Left lung (tissue), 10 donors: ENCODE data around the gene RASAL2. TPM values are rescaled to one million over a fixed set of nuclear protein-coding genes. Genes with fewer than 3 reads are reported as not detected.

Source experiments
- ATAC-seq: fragments of 200-7000 bp; cut with Tn5 transposase; one replicate; pipeline ENCODE4 v1.9.1; 2020; ENCODE audit warnings: moderate library complexity
- DNase-seq, 4 donors: peaks; one replicate each; pipeline ENCODE4 v3.0.0-alpha.2; 2013 to 2020
- H3K27ac ChIP-seq, 2 donors: fragments of 200-600 bp; sonication (generic) in 1 of 2; one replicate each; pipeline versions ENCODE4 v1.5.0 to v1.8.0; 2020 to 2021
- H3K27me3 ChIP-seq, 2 donors: fragments of 200-600 bp; sonication (generic) in 1 of 2; one replicate each; pipeline versions ENCODE4 v1.5.0 to v1.8.0; 2020 to 2021
- H3K36me3 ChIP-seq, 2 donors: fragments of 200-600 bp; sonication (generic) in 1 of 2; one replicate each; pipeline versions ENCODE4 v1.5.0 to v1.8.0; 2020 to 2021
- H3K4me1 ChIP-seq, 2 donors: fragments of 200-600 bp; one replicate each; pipeline ENCODE4 v1.8.0; 2021
- H3K4me3 ChIP-seq, 2 donors: fragments of 200-600 bp; sonication (generic) in 1 of 2; one replicate each; pipeline versions ENCODE4 v1.5.0 to v1.8.0; 2020 to 2021; ENCODE audit warnings: mild to moderate bottlenecking in 1 of 2
- H3K9me3 ChIP-seq, 2 donors: fragments of 200-600 bp; sonication (generic) in 1 of 2; one replicate each; pipeline versions ENCODE4 v1.5.0 to v1.8.0; 2020 to 2021
- intact Hi-C, 2 donors: fragments of 100-400 bp; cut with DNase I; formaldehyde crosslinking; loops; one replicate each; pipeline versions ENCODE4 v1.11.2 to v1.14.2; 2022
- polyA plus RNA-seq, 6 donors: library from polyadenylated mRNA; unstranded; fragments of 120-200 nt; gene quantifications; one replicate each; pipeline ENCODE4 v1.2.1, GENCODE V29; 2013; ENCODE audit not compliant: insufficient read length in 6 of 6
- total RNA-seq, 2 donors: library from RNA; stranded (reverse); fragmentation: NEBNext Ultra II Directional; extraction: Animal tissue kit (Norgen Biotek cat#: 25700); gene quantifications; one replicate each; pipeline ENCODE4 v1.2.1, GENCODE V29; 2021
- TF ChIP-seq, protein P1 (sequence below), 2 donors: fragments of 200-600 bp; sonication (generic) in 1 of 2; IDR thresholded peaks; one replicate each; pipeline versions ENCODE4 v1.5.0 to v1.8.0; 2021; ENCODE audit warnings: antibody characterized with exemption in 2 of 2
- donor health status: DM: no; HTN: yes; CAD: no.
- donor health status: DM: no; HTN: no; CAD: no.

The RASAL2 gene
- total and polyA plus RNA-seq, 8 donors = 26.4 to 35.6 (median 29.5) TPM

DNA sequence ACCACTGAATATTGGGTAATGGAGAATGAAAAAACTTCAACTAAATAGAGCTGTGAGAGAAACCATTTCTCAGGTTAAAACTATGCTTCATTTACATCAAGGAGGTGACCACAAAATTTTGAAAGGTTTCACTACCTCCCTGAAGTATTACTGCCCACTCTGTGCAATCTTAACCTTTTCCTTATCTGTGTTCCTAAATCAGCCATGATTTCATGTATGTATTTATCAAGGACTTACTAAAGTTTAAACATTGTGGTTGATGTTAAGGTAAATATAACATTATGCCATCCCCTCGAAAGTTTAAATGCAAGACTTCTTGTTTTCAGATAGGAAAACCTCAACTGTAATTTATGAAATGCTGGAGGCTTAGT, 318.5 kb downstream of the RASAL2 start:
- Histone ChIP-seq H3K36me3 (no peaks in the 10 kb centered on the region), H3K4me3 (no peak overlapping the region), H3K27ac (no peak overlapping the region), H3K9me3 (no peaks in the 10 kb centered on the region), H3K27me3 (no peaks in the 10 kb centered on the region), H3K4me1 (no peaks in the 10 kb centered on the region)
- TF ChIP-seq, protein P1, sequence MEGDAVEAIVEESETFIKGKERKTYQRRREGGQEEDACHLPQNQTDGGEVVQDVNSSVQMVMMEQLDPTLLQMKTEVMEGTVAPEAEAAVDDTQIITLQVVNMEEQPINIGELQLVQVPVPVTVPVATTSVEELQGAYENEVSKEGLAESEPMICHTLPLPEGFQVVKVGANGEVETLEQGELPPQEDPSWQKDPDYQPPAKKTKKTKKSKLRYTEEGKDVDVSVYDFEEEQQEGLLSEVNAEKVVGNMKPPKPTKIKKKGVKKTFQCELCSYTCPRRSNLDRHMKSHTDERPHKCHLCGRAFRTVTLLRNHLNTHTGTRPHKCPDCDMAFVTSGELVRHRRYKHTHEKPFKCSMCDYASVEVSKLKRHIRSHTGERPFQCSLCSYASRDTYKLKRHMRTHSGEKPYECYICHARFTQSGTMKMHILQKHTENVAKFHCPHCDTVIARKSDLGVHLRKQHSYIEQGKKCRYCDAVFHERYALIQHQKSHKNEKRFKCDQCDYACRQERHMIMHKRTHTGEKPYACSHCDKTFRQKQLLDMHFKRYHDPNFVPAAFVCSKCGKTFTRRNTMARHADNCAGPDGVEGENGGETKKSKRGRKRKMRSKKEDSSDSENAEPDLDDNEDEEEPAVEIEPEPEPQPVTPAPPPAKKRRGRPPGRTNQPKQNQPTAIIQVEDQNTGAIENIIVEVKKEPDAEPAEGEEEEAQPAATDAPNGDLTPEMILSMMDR (IDR thresholded peaks at IDR 0.05) = no peak
- ATAC-seq (no peak), DNase-seq (no peak)
- intact Hi-C loops = no loop called here

DNA sequence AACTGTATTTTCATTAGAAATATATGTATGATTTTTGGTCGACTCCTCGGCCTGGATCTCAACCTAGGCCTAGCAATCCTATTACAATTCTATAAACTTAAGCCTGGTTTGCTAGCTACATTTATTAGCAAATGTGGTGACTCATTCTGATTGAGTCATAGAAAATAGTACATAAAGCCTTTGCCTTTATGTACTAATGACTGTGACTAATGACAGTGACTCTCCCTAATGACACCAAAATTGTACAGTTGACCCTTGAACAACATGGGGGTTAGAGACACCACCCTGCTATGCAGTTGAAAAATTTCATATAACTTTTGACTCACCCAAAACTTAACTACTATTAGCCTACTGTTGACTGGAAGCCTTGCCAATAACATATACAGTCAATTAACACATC, 324.0 kb downstream of the RASAL2 start:
- Histone ChIP-seq H3K36me3 (no peaks in the 10 kb centered on the region), H3K27ac (no peak overlapping the region), H3K27me3 (no peaks in the 10 kb centered on the region), H3K9me3 (no peaks in the 10 kb centered on the region), H3K4me3 (no peak overlapping the region), H3K4me1 (no peaks in the 10 kb centered on the region)
- peak; percentile 34 for ATAC-seq
- intact Hi-C loops = no loop called here
- TF ChIP-seq, protein P1 (IDR thresholded peaks at IDR 0.05) = no peak
- DNase-seq = no peak

DNA sequence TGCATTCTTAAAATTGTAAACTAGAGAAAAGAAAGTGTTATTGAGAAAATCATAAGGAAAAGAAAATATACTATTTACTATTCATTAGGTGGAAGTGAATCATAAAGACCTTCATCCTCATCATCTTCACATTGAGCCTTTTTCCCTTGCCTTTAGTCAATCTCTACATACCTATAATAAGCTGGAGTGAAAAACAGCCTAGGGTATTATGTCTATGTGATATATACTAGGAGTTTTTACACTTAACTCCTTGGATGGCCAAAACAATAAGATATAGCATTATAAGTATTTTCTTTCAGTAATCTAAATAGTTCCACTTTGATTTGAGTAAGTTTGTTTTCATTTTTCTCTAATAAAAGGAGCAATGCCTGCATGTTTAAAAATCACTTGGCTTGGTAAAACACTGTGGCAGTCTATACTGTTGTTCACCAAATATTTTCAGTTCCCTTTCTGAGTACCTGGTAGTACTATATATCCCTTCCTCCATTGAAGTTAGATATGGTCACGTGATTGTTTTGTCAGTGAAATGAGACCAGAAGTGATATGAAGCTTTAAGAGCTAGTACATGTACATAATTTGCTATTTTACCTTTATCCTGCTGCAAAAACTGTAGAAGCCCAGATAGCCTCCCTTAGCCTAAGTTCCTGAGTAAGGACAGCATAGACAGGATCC, 324.5 kb downstream of the RASAL2 start:
- no peaks in the 10 kb centered on the region for H3K36me3 ChIP-seq
- no peaks in the 10 kb centered on the region for H3K4me1 ChIP-seq
- no peaks in the 10 kb centered on the region for H3K27me3 ChIP-seq
- TF ChIP-seq, protein P1 (IDR thresholded peaks at IDR 0.05) = no peak
- H3K9me3 ChIP-seq = no peaks in the 10 kb centered on the region
- H3K27ac ChIP-seq = no peak overlapping the region
- DNase-seq (no peak), ATAC-seq (no peak)
- no peak overlapping the region for H3K4me3 ChIP-seq
- intact Hi-C loops = no loop called here

DNA sequence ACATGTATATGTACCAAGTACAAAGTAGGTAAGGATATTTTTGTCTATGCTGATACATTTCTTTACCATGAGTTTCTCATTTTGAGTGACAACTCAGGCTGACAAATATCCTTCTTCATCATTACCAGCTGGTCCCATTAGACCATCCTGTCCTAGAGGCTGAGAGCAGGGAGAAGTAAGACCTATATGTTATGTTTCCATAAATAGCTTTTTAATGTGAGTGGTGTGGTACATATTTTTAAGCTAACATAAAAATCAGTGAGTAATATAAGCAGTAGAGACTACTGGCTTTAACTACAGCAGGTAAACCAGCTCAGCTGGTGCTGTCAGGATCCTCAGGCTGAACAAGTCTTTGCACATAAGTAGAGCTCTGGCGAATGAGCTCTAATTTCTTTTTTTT, 340.5 kb downstream of the RASAL2 start:
- Histone ChIP-seq H3K27me3 (no peaks in the 10 kb centered on the region), H3K36me3 (no peaks in the 10 kb centered on the region), H3K4me3 (no peak overlapping the region), H3K4me1 (no peaks in the 10 kb centered on the region), H3K27ac (no peak overlapping the region), H3K9me3 (no peaks in the 10 kb centered on the region)
- TF ChIP-seq, protein P1 (IDR thresholded peaks at IDR 0.05) = no peak
- no peak for ATAC-seq
- intact Hi-C loops = no loop called here
- no peak for DNase-seq

DNA sequence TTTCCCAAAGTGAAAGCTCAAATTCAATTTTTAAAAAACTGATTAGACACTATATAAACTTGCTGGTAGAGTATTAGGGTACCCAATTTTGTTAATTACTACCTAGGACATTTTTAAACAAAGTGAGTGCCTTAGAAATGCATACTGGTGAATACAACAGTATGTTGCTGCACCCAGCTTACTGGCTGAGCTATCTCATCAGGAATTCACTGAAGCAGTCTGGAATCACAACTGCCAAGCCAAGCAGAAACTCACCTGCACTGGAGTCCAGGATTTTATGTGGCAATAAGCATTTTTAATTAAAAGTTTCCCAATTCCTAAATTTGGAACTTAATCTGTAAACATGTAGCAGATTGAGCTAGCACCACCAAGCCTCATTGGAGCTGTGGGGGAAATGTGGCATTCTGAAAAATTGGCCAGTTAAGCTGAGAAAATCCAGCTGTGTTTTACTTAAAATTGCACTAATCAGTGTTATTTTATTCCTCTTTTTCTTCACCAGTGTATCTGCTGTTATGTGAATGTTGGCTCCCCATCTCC, 341.1 kb downstream of the RASAL2 start:
- ATAC-seq (peak; percentile 29), DNase-seq (no peak)
- Histone ChIP-seq H3K4me1 (no peaks in the 10 kb centered on the region), H3K27ac (no peak overlapping the region), H3K36me3 (no peaks in the 10 kb centered on the region), H3K9me3 (no peaks in the 10 kb centered on the region), H3K4me3 (no peak overlapping the region), H3K27me3 (no peaks in the 10 kb centered on the region)
- TF ChIP-seq, protein P1 (IDR thresholded peaks at IDR 0.05) = no peak
- intact Hi-C loops = no loop called here
